GM12865 (cell line): ENCODE measurements around the gene CYP2A13.
"Not testable (repeated sequence)": the region's sequence is repeated elsewhere in the genome, so short reads cannot be mapped to it uniquely, and the experiment has no call there.

Experiments used
- DNase-seq: peaks from one replicate; pipeline ENCODE4 v3.0.0; 2010; ENCODE audit warnings: low read depth
- H3K4me3 ChIP-seq: 2 replicates; pipeline ENCODE4 v1.5.1; 2011; ENCODE audit warnings: mild to moderate bottlenecking, low read depth, low read length, control low read depth
- TF ChIP-seq, protein P1 (sequence below): IDR thresholded peaks from 2 replicates; pipeline ENCODE4 v1.5.1; 2011; ENCODE audit warnings: low read length, control low read depth, low read depth, inconsistent platforms; ENCODE audit not compliant: insufficient read depth; ENCODE audit errors: missing control alignments

CYP2A13 gene, protein sequence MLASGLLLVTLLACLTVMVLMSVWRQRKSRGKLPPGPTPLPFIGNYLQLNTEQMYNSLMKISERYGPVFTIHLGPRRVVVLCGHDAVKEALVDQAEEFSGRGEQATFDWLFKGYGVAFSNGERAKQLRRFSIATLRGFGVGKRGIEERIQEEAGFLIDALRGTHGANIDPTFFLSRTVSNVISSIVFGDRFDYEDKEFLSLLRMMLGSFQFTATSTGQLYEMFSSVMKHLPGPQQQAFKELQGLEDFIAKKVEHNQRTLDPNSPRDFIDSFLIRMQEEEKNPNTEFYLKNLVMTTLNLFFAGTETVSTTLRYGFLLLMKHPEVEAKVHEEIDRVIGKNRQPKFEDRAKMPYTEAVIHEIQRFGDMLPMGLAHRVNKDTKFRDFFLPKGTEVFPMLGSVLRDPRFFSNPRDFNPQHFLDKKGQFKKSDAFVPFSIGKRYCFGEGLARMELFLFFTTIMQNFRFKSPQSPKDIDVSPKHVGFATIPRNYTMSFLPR

DNA sequence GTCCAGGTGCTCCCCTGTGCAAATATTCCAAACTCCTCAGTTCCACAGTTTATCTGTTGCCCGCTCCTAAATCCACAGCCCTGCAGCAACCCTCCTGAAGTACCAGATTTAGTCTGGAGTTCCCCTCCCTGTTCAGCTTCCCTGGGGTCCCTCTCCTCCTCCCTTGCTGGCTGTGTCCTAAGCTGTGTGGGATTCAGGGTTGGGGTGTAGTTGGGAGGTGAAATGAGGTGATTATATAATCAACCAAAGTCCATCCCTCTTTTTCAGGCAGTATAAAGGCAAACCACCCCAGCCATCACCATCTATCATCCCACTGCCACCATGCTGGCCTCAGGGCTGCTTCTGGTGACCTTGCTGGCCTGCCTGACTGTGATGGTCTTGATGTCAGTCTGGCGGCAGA lies at the start of gene CYP2A13:
CYP2A13 (plus strand) TSS at position 301 of the 400 bp plus-strand sequence; CDS start at position 322, 21 bp downstream.
- no peak within 1 kb of the TSS for H3K4me3 ChIP-seq
- TF ChIP-seq, protein P1, sequence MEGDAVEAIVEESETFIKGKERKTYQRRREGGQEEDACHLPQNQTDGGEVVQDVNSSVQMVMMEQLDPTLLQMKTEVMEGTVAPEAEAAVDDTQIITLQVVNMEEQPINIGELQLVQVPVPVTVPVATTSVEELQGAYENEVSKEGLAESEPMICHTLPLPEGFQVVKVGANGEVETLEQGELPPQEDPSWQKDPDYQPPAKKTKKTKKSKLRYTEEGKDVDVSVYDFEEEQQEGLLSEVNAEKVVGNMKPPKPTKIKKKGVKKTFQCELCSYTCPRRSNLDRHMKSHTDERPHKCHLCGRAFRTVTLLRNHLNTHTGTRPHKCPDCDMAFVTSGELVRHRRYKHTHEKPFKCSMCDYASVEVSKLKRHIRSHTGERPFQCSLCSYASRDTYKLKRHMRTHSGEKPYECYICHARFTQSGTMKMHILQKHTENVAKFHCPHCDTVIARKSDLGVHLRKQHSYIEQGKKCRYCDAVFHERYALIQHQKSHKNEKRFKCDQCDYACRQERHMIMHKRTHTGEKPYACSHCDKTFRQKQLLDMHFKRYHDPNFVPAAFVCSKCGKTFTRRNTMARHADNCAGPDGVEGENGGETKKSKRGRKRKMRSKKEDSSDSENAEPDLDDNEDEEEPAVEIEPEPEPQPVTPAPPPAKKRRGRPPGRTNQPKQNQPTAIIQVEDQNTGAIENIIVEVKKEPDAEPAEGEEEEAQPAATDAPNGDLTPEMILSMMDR = no peak
- no peak for DNase-seq

DNA sequence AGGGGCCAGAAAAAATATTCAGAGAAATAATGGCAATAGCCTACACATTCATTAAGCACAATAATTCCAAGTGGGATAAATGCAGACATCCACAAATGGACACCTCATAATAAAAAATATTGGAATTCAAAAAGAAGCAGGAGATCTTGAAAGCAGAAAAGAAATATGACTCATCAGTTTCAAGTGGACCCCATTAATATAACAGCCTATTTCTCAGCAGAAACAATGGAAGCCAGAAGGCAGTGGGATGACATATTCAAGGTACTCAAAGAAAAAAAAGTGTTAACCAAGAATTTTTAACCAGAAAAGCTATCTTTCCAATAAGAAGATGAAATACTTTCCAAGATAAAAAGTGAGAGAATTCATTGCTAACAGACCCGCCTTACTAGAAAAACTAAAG lies 48.4 kb upstream of the CYP2A13 start:
- TF ChIP-seq, protein P1 = no peak
- no peak for DNase-seq
- H3K4me3 ChIP-seq = no peak overlapping the region

DNA sequence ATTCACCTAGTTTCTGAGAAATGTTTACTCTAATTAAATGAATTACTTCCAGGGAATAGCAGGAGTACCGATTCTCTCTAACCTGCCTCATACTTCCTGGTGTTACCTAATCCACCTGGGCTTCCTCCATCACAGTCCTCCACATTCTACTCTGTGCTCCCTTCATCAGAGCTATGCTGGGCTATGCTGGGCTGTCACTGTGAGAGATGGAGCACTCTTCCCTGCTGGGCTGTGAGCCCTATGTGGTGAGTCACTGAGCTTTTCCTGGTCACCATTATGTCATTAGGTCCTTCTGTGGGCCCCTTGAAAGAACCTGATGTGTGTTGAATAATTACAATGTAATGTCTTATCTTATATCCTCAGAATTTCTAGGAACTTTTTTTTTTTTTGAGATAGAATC lies 43.2 kb upstream of the CYP2A13 start:
- H3K4me3 ChIP-seq, DNase-seq: not testable (repeated sequence)

DNA sequence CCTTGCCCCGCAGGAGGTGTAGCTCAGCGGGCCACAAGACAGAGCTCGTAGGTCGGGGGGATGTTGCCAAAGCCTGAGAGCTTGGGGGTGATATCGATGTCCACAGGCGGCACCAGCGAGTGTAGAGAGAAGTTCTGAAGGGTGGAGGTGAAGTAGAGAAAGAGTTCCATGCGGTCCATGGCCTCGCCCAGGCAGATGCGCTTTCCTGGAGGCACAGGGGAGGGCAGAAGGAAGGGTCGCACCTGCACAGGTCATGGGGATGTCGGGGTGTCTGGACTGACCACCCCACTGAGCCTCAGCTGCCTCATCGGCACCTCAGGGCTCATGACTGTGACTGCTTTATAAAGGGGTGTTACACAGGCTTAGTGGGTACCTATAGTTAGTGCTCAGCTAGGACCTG lies 37.8 kb upstream of the CYP2A13 start:
- no peak for DNase-seq
- no peak overlapping the region for H3K4me3 ChIP-seq
- TF ChIP-seq, protein P1 = no peak

DNA sequence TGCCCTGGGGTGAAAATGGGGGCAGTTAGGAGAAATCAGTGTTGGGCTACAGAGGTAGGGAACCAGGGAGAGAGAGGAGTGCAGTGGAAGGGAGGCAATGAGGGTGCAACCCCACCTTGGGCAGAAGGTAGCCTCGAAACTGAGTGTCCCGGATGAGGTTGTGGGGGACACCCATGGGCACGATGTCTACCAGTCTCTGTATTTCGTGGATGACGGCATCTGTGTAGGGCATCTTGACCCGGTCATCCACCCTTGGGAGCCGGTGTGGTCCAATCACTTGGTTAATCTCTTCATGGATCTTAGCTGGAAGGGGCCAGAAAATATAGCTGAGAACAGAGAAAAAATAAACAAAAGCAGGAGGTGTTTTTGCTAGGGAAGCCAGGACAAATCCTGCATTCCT lies 36.1 kb upstream of the CYP2A13 start:
- not testable (repeated sequence) for DNase-seq

DNA sequence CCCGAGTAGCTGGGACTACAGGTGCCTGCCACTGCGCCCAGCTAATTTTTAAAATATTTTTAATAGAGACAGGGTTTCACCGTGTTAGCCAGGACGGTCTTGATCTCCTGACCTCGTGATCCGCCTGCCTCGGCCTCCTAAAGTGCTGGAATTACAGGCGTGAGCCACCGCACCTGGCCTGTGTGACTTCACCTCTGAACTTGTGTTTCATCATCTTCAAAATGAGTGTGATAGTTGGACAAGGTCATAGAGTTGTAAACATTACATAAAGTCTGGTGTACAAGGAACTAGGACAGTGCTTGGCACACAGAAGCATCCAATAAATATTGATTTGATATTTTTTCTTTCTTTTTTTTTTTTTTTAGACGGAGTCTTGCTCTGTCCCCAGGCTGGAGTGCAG lies 34.9 kb upstream of the CYP2A13 start:
- not testable (repeated sequence) for DNase-seq, H3K4me3 ChIP-seq

More for the DNA sequence above, 36.1 kb upstream of the CYP2A13 start:
- not testable (repeated sequence) for H3K4me3 ChIP-seq

DNA sequence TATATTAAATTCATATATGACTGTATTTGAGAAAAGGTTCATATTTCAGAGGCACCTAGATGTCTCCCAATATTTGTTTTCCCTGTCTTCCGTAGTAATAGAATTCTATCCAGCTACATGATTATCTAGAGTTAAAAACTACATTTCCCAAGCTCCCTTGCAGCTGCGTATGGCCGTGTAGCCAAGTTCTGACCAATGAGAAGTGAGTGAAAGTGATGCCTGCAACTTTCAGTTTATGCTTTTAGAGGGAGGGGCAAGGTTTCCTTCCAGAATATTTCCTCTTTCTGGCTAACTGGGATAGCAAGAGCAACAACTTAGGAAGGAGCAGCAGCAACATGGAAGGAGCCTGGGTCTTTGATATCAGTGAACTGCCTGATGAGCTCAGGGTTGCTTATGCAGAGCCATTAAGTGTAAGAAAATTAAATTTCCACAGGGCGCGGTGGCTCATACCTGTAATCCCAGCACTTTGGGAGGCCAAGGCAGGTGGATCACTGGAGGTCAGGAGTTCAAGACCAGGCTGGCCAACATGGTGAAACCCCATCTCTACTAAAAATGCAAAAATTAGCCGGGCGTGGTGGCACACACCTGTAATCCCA lies 23.2 kb upstream of the CYP2A13 start:
- peak; percentile 26 for DNase-seq
- no peak overlapping the region for H3K4me3 ChIP-seq
- TF ChIP-seq, protein P1 = no peak

DNA sequence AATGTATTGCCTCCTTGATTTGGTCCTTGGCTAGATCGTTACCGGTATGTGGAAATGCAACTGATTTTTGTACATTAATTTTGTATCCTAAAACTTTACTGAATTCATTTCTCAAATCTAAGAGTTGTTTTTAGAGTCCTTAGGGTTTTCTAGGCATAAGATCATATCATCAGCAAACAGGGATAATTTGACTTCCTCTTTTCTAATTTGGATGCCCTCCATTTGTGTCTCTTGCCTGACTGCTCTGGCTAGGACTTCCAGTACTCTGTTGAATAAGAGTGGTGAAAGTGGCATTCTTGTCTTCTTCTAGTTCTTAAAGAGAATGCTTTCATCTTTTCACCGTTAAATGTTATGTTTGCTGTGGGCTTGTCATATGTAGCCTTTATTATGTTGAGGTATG lies 12.0 kb upstream of the CYP2A13 start:
- DNase-seq = no peak
- TF ChIP-seq, protein P1 = no peak

More for the DNA sequence above, 12.0 kb upstream of the CYP2A13 start:
- H3K4me3 ChIP-seq = no peak overlapping the region
